WERI-Rb-1 (cell line): ENCODE results near the gene TMEM132D.

Experiments used
- DNase-seq: peaks from one replicate; pipeline ENCODE4 v3.0.0-alpha.2; 2020
- H3K27ac ChIP-seq: fragments of 250-450 bp; sonication (Bioruptor Pico); 2 replicates; pipeline ENCODE4 v1.5.1; 2020; ENCODE audit warnings: mild to moderate bottlenecking, moderate library complexity
- H3K27me3 ChIP-seq: fragments of 250-450 bp; sonication (Bioruptor Pico); 2 replicates; pipeline ENCODE4 v1.5.1; 2021; ENCODE audit warnings: mild to moderate bottlenecking, low read depth, moderate library complexity; ENCODE audit not compliant: insufficient read depth, severe bottlenecking
- H3K36me3 ChIP-seq: fragments of 250-450 bp; sonication (Bioruptor Pico); 2 replicates; pipeline ENCODE4 v1.5.1; 2020; ENCODE audit warnings: mild to moderate bottlenecking, moderate library complexity
- H3K4me3 ChIP-seq: 2 replicates; pipeline ENCODE4 v1.5.1; 2011; ENCODE audit warnings: low read depth, mild to moderate bottlenecking, control low read depth, low read length
- H3K9me3 ChIP-seq: fragments of 250-450 bp; sonication (Bioruptor Pico); 2 replicates; pipeline ENCODE4 v1.5.1; 2021; ENCODE audit warnings: mild to moderate bottlenecking, moderate library complexity; ENCODE audit not compliant: severe bottlenecking
- TF ChIP-seq, protein P1 (sequence below): IDR thresholded peaks from 2 replicates; pipeline ENCODE4 v1.5.1; 2011; ENCODE audit warnings: low read depth, mild to moderate bottlenecking, control low read depth, inconsistent platforms, low read length

The TMEM132D gene

DNA sequence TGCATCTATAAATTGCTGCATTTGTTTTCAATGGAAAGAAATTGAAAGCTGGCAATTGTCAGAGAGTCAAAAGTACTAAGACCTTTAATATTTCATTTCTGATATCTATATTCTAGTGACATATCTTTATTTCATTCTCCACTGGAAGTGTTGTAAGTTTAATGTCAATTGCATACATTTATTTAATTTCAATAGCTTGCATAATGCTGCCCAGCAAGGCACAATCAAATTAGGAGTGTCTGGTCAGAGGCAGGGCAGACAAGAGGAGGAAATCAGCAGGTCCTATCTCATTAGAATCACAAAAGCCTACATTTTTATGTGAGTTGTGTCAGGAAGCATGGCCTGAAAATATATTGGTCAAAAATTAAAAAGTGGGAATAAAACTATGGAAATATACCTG lies 112.9 kb downstream of the TMEM132D start:
- Histone ChIP-seq H3K27ac (no peak overlapping the region), H3K36me3 (no peaks in the 10 kb centered on the region), H3K4me3 (no peak overlapping the region), H3K27me3 (peaks cover 5% of the 10 kb centered on the region), H3K9me3 (no peaks in the 10 kb centered on the region)
- no peak for DNase-seq
- TF ChIP-seq, protein P1, sequence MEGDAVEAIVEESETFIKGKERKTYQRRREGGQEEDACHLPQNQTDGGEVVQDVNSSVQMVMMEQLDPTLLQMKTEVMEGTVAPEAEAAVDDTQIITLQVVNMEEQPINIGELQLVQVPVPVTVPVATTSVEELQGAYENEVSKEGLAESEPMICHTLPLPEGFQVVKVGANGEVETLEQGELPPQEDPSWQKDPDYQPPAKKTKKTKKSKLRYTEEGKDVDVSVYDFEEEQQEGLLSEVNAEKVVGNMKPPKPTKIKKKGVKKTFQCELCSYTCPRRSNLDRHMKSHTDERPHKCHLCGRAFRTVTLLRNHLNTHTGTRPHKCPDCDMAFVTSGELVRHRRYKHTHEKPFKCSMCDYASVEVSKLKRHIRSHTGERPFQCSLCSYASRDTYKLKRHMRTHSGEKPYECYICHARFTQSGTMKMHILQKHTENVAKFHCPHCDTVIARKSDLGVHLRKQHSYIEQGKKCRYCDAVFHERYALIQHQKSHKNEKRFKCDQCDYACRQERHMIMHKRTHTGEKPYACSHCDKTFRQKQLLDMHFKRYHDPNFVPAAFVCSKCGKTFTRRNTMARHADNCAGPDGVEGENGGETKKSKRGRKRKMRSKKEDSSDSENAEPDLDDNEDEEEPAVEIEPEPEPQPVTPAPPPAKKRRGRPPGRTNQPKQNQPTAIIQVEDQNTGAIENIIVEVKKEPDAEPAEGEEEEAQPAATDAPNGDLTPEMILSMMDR = no peak

DNA sequence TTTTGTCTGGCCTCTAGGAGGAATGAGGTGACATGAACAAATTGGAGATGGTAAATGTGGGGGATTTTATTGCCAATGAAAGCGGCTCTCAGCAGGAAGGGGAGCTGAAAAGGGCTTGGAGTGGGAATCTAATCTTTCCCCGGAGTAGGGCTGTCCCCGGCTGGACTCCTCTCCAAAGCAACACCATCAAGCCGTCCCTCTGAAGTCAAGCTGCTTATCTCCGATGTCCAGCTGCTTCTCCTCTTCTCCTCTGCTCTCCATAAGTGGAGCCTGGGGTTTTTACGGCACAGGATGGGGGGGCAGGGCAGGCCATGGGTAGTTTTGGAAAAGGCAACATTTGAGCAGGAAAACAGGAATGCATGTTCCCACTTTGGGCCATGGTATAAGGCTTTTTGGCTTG lies 113.5 kb downstream of the TMEM132D start:
- H3K27me3 ChIP-seq = peaks cover 5% of the 10 kb centered on the region
- H3K4me3 ChIP-seq = no peak overlapping the region
- no peak overlapping the region for H3K27ac ChIP-seq

DNA sequence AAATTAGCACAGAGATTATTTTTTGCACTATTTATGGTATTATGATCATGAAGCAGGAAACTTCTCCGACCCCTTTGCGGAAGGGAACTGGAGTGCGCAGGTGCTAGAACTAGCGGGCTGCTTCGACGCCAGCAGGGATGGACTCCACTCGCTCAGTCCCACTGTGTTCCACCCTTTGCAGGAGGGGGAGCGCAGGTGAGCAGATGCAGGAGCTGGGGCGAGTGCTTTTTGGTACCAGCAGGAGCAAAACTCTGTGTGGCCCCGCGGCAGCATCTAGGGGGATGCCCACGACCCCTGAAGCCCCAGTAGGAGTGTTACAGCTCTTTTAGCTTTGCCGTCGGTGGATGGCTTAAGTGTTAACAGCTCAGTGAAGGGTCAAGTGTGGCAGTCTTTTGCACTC lies 113.9 kb downstream of the TMEM132D start:
- H3K27ac ChIP-seq = no peak overlapping the region
- H3K36me3 ChIP-seq = no peaks in the 10 kb centered on the region
- H3K4me3 ChIP-seq = no peak overlapping the region
- no peaks in the 10 kb centered on the region for H3K9me3 ChIP-seq
- DNase-seq = no peak
- TF ChIP-seq, protein P1 = no peak
- H3K27me3 ChIP-seq = peaks cover 5% of the 10 kb centered on the region

More for the DNA sequence above, 113.5 kb downstream of the TMEM132D start:
- Histone ChIP-seq H3K9me3 (no peaks in the 10 kb centered on the region), H3K36me3 (no peaks in the 10 kb centered on the region)
- peak; percentile 58 for DNase-seq
- TF ChIP-seq, protein P1 = no peak

DNA sequence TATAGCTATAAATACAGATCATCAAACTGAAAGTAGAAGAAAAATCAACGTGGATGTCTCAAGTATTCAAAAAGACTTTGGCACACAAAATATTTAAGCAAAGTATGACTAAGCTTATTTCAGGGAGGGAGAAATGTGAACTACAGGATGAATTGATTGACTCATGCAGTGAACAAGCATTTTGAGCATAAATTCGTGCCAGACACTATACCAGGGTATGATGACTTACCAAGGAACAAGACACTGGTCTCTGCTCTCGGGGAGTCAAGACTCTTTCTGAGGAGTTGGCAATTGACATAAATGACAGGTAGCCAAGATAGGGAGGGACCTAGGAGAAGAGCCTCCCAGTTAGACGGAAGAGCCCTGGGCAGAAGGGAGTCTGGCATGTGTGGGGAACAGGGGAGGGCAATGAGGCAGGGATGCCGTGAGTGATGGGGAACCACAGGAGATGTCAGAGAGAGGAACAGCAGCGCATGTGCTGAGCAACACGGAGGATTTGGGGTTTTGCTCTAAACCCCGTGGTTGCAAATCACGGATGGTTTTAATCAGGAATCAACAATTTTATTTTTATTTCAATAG lies 115.2 kb downstream of the TMEM132D start:
- Histone ChIP-seq H3K27me3 (peaks cover 5% of the 10 kb centered on the region), H3K9me3 (no peaks in the 10 kb centered on the region), H3K36me3 (no peaks in the 10 kb centered on the region), H3K27ac (no peak overlapping the region), H3K4me3 (no peak overlapping the region)
- TF ChIP-seq, protein P1 = no peak
- DNase-seq = no peak

DNA sequence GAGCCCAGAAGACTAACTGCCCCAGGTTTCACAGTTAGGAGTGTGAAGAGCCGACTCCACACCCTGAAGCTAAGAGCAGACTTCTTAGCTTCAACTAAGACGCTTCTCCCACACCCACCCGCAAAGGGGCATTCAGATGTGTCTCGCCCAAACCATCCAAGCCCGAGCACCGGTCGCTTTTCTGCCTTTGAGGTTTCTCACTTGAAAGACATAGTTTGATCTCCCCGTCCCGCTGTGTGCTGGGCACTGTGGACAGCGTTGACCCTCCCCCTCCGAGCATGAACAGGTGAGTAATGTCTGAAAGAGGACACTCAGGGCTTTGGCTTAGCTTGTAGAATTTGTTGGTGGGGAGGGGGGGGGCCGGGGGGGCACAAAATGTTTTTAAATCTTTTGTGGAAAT lies 123.8 kb downstream of the TMEM132D start:
- H3K27me3 ChIP-seq = no peaks in the 10 kb centered on the region
- no peak overlapping the region for H3K27ac ChIP-seq
- TF ChIP-seq, protein P1 = no peak
- H3K36me3 ChIP-seq = no peaks in the 10 kb centered on the region
- no peak overlapping the region for H3K4me3 ChIP-seq
- no peaks in the 10 kb centered on the region for H3K9me3 ChIP-seq
- DNase-seq = no peak

DNA sequence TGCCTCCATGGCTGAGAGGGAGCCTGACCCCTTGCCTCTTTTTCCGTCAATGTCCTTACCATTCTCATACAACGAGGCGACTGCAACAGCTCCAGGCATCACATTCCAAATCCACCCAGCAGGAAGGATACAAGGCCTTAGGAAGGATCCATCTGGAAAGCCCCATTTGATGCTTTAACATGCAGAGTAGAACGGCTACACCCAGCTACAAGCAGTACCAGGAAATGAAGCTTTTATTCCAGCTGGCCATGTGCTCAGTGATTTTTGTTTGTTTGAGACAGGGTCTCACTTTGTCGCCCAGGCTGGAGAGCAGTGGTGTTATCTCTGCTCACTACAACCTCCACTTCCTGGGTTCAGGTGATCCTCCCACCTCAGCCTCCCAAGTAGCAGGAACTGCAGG lies 124.8 kb downstream of the TMEM132D start:
- H3K9me3 ChIP-seq = no peaks in the 10 kb centered on the region
- no peaks in the 10 kb centered on the region for H3K36me3 ChIP-seq
- no peaks in the 10 kb centered on the region for H3K27me3 ChIP-seq
- no peak for DNase-seq
- TF ChIP-seq, protein P1 = no peak
- H3K4me3 ChIP-seq = no peak overlapping the region
- H3K27ac ChIP-seq = no peak overlapping the region
